COR-L47 (cell line): ENCODE measurements around the gene PGD.
"Not testable (repeated sequence)": the region's sequence is repeated elsewhere in the genome, so short reads cannot be mapped to it uniquely, and the experiment has no call there.

Experiments used
- DNase-seq: peaks from one replicate; lab custom pipeline; 2025; lab: John Stamatoyannopoulos, UW

Gene PGD

GRCh38 chr1:10399444-10399941, 629 bp downstream of the PGD start:
- DNase-seq = peak; percentile 67

GRCh38 chr1:10400013-10400412, 1.1 kb downstream of the PGD start:
- DNase-seq = no peak

DNA sequence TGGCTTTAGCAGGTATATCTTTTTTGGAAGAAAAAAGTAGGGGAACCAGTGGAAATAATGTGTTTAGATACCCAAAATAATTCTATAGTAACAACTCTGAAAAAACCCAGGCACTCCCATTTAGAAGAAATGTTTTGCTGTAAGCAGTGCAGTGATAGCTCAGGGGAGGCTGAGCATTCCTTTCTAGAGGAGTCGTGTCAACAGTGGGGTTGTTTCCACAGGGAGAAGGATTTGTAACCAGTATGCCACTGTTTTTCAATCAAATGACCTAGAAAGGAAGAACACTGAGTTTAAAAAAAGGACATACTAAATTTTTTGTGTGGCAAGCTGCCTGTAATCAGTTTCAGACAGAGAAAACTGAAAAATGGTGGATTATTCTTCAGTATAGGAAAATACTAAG, 2.4 kb downstream of the PGD start:
- no peak for DNase-seq

DNA sequence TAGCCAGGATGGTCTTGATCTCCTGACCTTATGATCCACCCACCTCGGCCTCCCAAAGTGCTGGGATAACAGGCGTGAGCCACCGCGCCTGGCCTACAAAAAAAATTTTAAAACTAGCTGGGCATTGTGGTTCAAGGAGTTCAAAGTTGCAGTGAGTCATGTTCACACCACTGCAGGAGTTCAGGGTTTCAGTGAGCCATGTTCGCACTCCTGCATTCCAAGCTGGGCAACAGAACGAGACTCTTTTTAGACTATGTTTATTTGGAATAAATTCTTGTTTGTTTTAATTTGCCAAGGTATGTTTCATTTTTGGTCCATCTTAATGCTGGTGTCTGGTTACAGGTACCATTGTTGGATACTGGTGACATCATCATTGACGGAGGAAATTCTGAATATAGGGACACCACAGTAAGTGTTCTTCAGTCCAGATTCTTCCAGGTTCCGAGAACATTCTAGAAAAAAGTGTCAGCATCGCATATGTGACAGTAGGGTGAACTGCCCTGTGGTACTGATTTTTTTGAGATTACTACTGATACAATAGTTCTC, 3.9 kb downstream of the PGD start:
- no peak for DNase-seq

- DNase-seq = no peak
These were observed 8.3 kb downstream of the PGD start for GRCh38 chr1:10407201-10407600.

GRCh38 chr1:10415211-10415930, 16.5 kb downstream of the PGD start:
- no peak for DNase-seq

DNA sequence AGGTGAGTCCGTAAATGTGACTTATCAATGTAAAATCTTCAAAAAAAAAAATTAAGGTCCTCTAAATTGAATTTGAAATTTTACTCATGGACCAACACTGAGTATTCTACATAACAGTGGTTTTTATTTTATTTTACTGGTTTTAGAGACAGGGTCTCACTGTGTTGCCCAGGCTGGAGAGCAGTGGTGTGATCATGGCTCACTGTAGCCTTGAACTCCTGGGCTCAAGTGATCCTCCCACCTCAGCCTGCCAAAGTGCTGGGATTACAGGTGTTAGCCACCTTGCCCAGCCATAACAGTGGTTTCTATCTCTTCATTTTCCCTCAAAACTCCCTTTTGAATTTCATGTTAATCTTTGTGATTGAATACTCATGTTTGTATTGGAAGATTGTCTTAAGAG, 17.1 kb downstream of the PGD start:
- DNase-seq = not testable (repeated sequence)

DNA sequence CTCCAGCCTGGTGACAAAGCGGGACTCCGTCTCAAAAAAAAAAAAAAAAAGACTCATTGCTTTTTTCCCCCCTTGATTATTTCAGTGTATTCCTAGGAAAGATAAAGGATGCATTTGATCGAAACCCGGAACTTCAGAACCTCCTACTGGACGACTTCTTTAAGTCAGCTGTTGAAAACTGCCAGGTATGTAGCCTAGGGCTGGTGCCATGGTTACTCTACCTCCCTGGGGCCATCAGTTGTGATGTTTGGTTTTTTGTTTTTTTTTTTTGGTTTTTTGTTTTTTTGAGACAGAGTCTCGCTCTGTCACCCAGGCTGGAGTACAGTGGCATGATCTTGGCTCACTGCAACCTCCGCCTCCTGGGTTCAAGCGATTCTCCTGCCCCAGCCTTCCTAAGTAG, 19.9 kb downstream of the PGD start:
- DNase-seq = not testable (repeated sequence)

GRCh38 chr1:10419351-10419750, 20.5 kb downstream of the PGD start:
- no peak for DNase-seq

- no peak for DNase-seq
These were observed 22.8 kb downstream of the PGD start for GRCh38 chr1:10421637-10422036.

DNA sequence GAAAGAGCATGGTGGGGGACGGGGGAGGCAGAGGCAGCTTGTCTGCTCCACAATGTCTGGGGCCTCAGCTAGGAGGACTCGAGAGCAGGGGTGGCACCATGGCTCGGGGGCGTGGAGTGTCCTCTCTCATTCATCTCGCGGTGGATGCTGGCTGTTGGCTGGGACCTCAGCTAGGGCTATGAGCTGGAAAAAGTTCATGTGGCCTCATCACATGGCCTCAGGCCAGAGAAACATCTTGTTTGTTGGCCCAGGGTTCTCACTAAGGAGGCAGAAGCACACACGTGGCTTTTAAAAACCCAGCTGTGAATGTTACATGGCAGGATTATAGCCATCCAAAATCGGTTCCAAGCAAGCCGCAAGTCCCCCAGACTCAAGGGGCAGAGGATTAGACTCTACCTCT, 25.2 kb downstream of the PGD start:
- DNase-seq = no peak

DNA sequence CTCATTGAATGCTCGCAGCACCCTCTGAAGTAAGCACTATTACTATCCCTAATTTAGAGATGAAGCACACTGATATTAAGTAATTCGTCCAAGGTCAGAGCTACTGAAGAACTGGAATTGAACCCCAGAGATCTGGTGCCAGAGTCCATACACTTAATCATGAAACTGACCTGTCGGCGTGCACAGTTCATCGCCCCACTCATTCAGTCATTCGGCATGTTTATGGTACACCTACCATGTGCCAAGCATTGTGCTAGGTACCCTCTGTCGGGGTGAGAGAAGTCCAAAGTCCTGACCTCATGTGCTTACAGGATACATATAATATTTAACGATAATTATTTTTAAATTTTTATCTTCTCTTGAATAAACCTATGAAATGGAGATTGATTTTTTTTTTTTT, 25.8 kb downstream of the PGD start:
- DNase-seq = no peak

- not testable (repeated sequence) for DNase-seq
These were observed 27.1 kb downstream of the PGD start for GRCh38 chr1:10425826-10426534.

- DNase-seq = not testable (repeated sequence)
These were observed 27.6 kb downstream of the PGD start for GRCh38 chr1:10426535-10426848.

DNA sequence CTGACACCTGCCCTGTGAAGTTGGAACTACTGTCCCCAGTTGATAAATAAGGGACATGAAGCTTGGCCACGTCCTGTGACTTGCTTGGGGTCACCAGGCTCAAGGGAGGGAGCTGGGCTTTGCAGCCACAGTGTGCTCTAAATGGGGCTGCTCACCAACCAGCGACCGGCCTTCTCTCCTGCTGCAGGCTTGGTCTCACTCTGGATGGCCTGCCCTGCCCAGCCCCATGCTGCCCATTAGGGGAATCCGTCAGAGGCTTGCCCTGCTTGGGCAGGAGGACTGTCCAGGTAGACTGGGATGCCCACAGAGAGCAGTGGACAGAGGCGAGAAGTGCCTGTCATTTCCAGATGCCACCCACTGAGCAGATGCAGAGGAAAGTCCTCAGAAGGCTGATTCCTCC, 30.1 kb downstream of the PGD start:
- no peak for DNase-seq

DNA sequence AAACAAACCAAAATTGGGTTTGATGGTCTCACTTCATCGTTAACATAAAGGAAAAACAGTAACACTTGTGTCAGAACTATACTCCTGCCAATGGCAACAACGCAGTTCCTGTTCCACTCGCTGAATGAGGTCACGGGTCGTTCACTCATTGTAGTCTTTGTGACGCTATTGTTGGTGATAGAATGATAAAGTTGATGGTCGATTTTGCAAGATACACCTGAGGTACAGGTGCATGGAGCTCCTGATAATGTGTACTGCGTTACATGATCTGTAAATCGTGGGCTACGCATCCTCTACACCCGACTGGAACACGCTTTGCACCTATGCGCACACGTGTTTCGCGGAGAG, 31.0 kb downstream of the PGD start:
- no peak for DNase-seq

- peak; percentile 91 for DNase-seq
These were observed 31.6 kb downstream of the PGD start, which contains the start of gene CENPS for GRCh38 chr1:10430216-10431069. CENPS (plus strand) TSS chr1:10430433; CDS start chr1:10430518, 85 bp downstream.

GRCh38 chr1:10431070-10431730, 32.3 kb downstream of the PGD start:
- no peak for DNase-seq

GRCh38 chr1:10432910-10433700, 34.2 kb downstream of the PGD start:
- no peak for DNase-seq

GRCh38 chr1:10433790-10434189, 34.9 kb downstream of the PGD start:
- no peak for DNase-seq

DNA sequence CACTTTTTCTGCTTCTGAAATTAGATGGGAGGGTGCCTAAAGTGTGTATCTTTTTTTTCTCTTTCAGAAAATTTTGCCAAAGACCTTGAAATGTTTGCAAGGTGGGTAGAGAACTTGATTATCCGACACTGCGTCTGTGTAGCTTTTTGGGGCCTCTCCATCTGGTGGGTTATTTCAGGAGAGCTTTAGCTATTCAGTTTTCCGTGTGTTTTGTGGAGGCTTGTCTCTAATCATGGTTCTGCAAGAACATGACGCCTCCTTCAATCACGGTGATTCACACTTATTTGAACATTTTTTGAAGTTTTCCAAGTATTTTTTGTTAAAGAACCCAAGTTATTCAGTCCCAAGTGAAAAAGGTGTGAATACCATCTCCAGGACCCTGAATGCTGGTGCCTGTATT, 35.7 kb downstream of the PGD start:
- no peak for DNase-seq
